Hypothalamus (tissue), 51 donors: Measurements from ENCODE around the gene MALAT1.

Source experiments
- DNase-seq, 51 donors: peaks; one replicate each; lab custom pipeline; 2025; lab: John Stamatoyannopoulos, UW

The MALAT1 gene

DNA sequence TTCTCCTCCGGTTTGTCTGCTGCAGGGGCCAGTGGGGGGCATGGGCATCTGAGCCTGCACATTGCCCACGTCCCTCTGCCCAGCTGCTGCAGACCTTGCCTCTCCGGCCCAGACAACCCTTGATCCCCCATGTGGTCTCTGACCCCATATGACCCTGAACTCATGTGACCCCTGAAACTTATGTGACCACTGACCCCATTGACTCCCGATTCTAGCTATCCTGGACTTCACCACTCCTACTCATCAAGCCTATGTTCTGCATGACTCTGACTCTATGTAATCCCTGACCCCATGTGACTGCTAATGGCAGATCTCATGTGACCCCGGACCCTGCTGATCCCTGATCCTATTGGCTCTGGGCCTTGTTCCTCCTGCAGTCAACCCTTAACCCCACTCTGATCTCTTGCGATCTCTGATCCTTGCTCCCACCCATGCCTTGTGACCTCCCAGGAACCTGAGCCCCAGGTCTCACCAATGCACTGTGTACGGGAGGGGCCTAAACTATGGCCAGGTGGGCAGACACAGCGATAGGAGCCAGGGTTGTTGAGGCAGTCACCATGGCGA lies 53.6 kb downstream of the MALAT1 start:
- no peak for DNase-seq

DNA sequence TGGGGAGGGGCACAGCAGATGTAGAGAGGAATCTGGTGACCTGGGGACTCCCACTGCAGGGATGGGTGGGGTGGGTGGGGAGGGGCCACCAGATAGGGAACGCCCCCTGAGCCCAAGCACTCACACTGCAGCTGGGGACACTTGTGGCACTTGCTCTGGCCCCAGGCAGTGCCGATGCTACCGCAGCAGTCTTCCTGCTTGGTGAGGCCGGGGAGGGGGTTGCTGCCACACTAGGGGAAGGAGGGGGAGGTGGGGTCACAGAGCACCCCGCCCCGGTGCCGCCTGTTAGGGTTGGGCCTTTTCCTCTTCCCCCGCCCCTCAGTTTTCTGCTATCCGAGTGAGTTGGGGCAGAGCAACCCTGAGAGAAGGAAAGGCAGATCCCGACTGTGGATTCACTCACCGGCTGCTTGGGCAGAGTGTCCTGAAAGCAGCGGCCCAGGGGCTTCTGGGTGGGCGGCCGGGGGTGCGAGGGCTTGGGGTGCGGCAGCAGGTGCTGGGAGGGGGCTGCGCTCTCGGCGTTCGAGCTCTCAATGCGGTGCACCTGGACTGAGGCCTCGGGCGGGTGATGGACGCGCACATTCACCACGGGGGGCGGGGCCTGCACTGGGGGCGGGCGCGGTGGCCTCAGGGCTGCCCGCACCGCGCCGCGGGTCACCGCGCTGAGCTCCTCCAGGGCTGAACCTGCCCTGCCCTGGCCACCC lies 54.6 kb downstream of the MALAT1 start:
- DNase-seq: no peak

DNA sequence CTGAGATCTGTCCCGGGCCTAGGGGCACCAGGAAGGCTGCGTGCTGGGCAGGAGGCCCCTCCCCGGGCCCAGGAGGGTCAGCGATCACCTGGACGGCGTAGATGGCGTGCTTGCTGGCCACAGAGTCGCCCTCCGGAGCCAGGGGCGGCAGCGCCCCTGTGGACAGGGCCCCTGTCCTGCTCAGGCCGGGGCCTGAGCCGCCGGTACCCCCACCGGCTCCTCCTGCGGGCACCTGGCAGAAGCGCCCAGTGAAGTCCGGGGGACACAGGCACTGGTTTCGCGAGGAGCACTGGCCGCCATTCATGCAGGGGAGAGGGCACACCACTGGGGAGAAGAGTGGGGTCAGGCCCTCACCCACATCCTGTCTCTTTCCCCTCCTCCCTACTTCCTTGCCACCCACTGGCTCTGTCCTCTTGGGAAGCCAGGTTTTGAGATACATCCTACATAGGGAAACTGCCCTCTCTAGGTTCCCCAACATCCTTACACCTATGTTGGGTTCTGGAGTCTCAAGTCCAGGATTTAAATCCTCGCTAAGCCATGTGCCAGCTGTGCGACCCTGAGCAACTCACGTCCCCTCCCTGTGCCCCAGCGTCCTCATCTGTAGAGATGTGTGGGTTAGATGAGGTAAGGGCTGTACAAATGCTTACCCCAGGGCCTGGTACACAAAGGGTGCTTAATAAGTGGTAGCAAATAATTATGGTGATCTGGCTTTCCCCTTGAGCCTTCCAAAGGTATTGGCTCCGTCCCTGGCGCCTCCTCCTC lies 55.4 kb downstream of the MALAT1 start:
- no peak for DNase-seq

DNA sequence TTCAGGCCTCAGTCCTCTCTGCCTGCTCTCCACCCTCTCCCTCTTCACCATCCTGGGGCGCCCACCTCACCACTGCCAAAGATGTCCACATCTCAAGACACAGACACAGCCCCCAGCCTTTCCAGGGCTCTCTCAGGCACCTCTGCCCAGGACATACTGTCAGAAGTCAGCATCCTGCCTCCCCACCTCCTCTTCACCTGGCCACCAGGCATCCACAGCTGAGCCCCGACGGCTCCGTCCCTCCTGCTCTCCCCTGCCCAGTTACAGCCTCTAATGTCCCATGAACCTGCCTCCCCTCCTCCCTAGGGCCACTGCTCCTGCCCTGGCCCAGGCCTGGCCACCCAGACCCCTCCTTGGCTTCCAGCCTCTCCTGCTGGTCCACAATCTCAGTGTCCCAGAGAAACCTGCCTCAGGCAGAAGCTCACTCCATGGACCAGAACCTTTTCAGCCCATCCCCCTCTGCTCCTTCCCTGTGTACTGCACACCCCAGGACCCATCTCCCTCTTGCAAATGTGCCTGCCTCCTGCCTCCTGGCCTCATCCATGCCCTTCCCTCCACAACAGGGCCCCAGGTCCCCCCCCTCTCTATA lies 56.1 kb downstream of the MALAT1 start:
- DNase-seq: no peak

DNA sequence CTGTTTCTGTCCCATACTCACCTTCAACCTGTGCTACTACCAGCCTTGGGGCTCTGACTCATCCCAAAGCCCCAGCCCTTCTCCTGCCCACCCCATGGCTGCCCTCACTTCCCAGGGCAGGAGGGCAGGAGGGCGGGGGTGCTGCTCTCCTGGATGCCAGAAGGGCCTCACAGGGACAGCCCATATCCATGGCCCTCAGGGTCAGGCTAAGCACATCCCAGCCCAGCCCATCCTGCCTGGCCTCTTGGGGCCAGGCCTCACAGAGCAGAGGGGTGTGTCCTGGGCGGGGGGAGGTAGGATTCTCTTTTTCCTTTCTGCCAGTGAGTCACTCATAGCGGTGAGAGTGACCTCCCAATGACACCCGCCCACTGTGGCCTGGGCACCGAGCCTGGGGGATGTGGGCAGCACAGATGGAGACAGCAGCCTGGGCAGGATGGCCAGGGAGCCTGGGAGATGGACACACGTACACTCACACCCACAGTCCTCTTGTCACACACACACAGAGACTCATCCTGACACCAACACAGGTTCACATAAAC lies 56.9 kb downstream of the MALAT1 start:
- peak in 6 of 51 donors; percentile 14 to 49 (median 27) for DNase-seq
